ENCODE results near the gene VAPB.

Gene VAPB

GRCh38 chr20:58453391-58453790 is 64.4 kb downstream of the VAPB start:
- no peak overlapping the region for H3K27ac ChIP-seq (ENCODE audit: low read depth, low read length)
- H4K8ac ChIP-seq (ENCODE audit: low read depth, low read length): no peak overlapping the region
- H3K79me2 ChIP-seq (ENCODE audit: control insufficient read depth, insufficient read depth, low read length): no peaks in the 10 kb centered on the region
- H2BK120ac ChIP-seq (ENCODE audit: low read depth, low read length): no peak overlapping the region
- no peaks in the 10 kb centered on the region for H3K36me3 ChIP-seq (ENCODE audit: control insufficient read depth, insufficient read depth, low read length)
- H2BK15ac ChIP-seq (replicated peaks; ENCODE audit: low read depth): no peak overlapping the region
- H3K56ac ChIP-seq (ENCODE audit: low read length): no peak overlapping the region
- WGBS (ENCODE audit: extremely low coverage, insufficient coverage, low lambda C conversion rate): no CpG with 5 or more reads among the region's 5 CpGs
- peak overlapping the region; percentile 62 for H3K18ac ChIP-seq (ENCODE audit: low read length)
- H3K27me3 ChIP-seq (ENCODE audit: insufficient read depth, low read length, poor library complexity): no peaks in the 10 kb centered on the region
- peaks cover 7% of the 10 kb centered on the region for H3K4me1 ChIP-seq (ENCODE audit: control insufficient read depth, low read depth, low read length)
- no peak overlapping the region for H3K4me2 ChIP-seq (ENCODE audit: low read length)
- no peak overlapping the region for H2BK5ac ChIP-seq (ENCODE audit: low read length)
- DNase-seq: no peak
- H3K4me3 ChIP-seq (ENCODE audit: low read length): no peak overlapping the region
- H3K4ac ChIP-seq (ENCODE audit: low read depth, low read length): no peak overlapping the region
- H3K79me1 ChIP-seq (ENCODE audit: low read length): no peaks in the 10 kb centered on the region
- no peak overlapping the region for H4K5ac ChIP-seq (ENCODE audit: low read length)
- H3K23ac ChIP-seq (ENCODE audit: low read length): no peak overlapping the region
- no peak overlapping the region for H3K9ac ChIP-seq (ENCODE audit: low read length)
- no peak overlapping the region for H2AK5ac ChIP-seq (ENCODE audit: low read length)

- Histone ChIP-seq H3K36me3 (ENCODE audit: control insufficient read depth, insufficient read depth, low read length) (no peaks in the 10 kb centered on the region), H3K4me2 (ENCODE audit: low read length) (no peak overlapping the region), H3K4me1 (ENCODE audit: control insufficient read depth, low read depth, low read length) (peaks cover 6% of the 10 kb centered on the region), H4K5ac (ENCODE audit: low read length) (no peak overlapping the region), H3K79me2 (ENCODE audit: control insufficient read depth, insufficient read depth, low read length) (no peaks in the 10 kb centered on the region), H3K18ac (ENCODE audit: low read length) (no peak overlapping the region), H3K27ac (ENCODE audit: low read depth, low read length) (no peak overlapping the region), H2BK5ac (ENCODE audit: low read length) (no peak overlapping the region), H4K8ac (ENCODE audit: low read depth, low read length) (no peak overlapping the region), H2BK120ac (ENCODE audit: low read depth, low read length) (no peak overlapping the region), H3K56ac (ENCODE audit: low read length) (no peak overlapping the region), H3K27me3 (ENCODE audit: insufficient read depth, low read length, poor library complexity) (no peaks in the 10 kb centered on the region), H3K4me3 (ENCODE audit: low read length) (no peak overlapping the region), H3K79me1 (ENCODE audit: low read length) (no peaks in the 10 kb centered on the region), H2BK15ac (replicated peaks; ENCODE audit: low read depth) (no peak overlapping the region), H2AK5ac (ENCODE audit: low read length) (no peak overlapping the region), H3K23ac (ENCODE audit: low read length) (no peak overlapping the region), H3K9ac (ENCODE audit: low read length) (no peak overlapping the region), H3K4ac (ENCODE audit: low read depth, low read length) (no peak overlapping the region)
- DNase-seq: no peak
Observed at GRCh38 chr20:58454460-58454859, 65.4 kb downstream of the VAPB start.

- no CpG with 5 or more reads among the region's 14 CpGs for WGBS (ENCODE audit: extremely low coverage, insufficient coverage, low lambda C conversion rate)
- Histone ChIP-seq H3K27ac (ENCODE audit: low read depth, low read length) (no peak overlapping the region), H4K8ac (ENCODE audit: low read depth, low read length) (no peak overlapping the region), H3K4ac (ENCODE audit: low read depth, low read length) (no peak overlapping the region), H2BK5ac (ENCODE audit: low read length) (no peak overlapping the region), H3K4me3 (ENCODE audit: low read length) (no peak overlapping the region), H3K79me2 (ENCODE audit: control insufficient read depth, insufficient read depth, low read length) (no peaks in the 10 kb centered on the region), H3K23ac (ENCODE audit: low read length) (no peak overlapping the region), H3K36me3 (ENCODE audit: control insufficient read depth, insufficient read depth, low read length) (no peaks in the 10 kb centered on the region), H4K5ac (ENCODE audit: low read length) (no peak overlapping the region), H3K56ac (ENCODE audit: low read length) (no peak overlapping the region), H3K4me2 (ENCODE audit: low read length) (no peak overlapping the region), H3K9ac (ENCODE audit: low read length) (no peak overlapping the region), H2BK120ac (ENCODE audit: low read depth, low read length) (no peak overlapping the region), H3K4me1 (ENCODE audit: control insufficient read depth, low read depth, low read length) (peaks cover 5% of the 10 kb centered on the region), H3K18ac (ENCODE audit: low read length) (no peak overlapping the region), H2BK15ac (replicated peaks; ENCODE audit: low read depth) (no peak overlapping the region), H2AK5ac (ENCODE audit: low read length) (no peak overlapping the region), H3K27me3 (ENCODE audit: insufficient read depth, low read length, poor library complexity) (no peaks in the 10 kb centered on the region), H3K79me1 (ENCODE audit: low read length) (no peaks in the 10 kb centered on the region)
- DNase-seq: no peak
Observed at GRCh38 chr20:58457083-58457695, 68.2 kb downstream of the VAPB start.

GRCh38 chr20:58458342-58459057 is 69.5 kb downstream of the VAPB start:
- no peak overlapping the region for H3K9ac ChIP-seq (ENCODE audit: low read length)
- no peak overlapping the region for H4K5ac ChIP-seq (ENCODE audit: low read length)
- no peak overlapping the region for H4K8ac ChIP-seq (ENCODE audit: low read depth, low read length)
- H3K79me1 ChIP-seq (ENCODE audit: low read length): no peaks in the 10 kb centered on the region
- no peaks in the 10 kb centered on the region for H3K36me3 ChIP-seq (ENCODE audit: control insufficient read depth, insufficient read depth, low read length)
- H3K23ac ChIP-seq (ENCODE audit: low read length): no peak overlapping the region
- no peak overlapping the region for H3K4me2 ChIP-seq (ENCODE audit: low read length)
- no peaks in the 10 kb centered on the region for H3K4me1 ChIP-seq (ENCODE audit: control insufficient read depth, low read depth, low read length)
- H3K79me2 ChIP-seq (ENCODE audit: control insufficient read depth, insufficient read depth, low read length): no peaks in the 10 kb centered on the region
- no peak overlapping the region for H2BK5ac ChIP-seq (ENCODE audit: low read length)
- H3K27ac ChIP-seq (ENCODE audit: low read depth, low read length): no peak overlapping the region
- no peak overlapping the region for H2BK120ac ChIP-seq (ENCODE audit: low read depth, low read length)
- no peaks in the 10 kb centered on the region for H3K27me3 ChIP-seq (ENCODE audit: insufficient read depth, low read length, poor library complexity)
- peak; percentile 35 for DNase-seq
- H3K4ac ChIP-seq (ENCODE audit: low read depth, low read length): no peak overlapping the region
- no peak overlapping the region for H3K18ac ChIP-seq (ENCODE audit: low read length)
- no peak overlapping the region for H2AK5ac ChIP-seq (ENCODE audit: low read length)
- no peak overlapping the region for H3K56ac ChIP-seq (ENCODE audit: low read length)
- no CpG with 5 or more reads among the region's 16 CpGs for WGBS (ENCODE audit: extremely low coverage, insufficient coverage, low lambda C conversion rate)
- H2BK15ac ChIP-seq (replicated peaks; ENCODE audit: low read depth): no peak overlapping the region
- H3K4me3 ChIP-seq (ENCODE audit: low read length): no peak overlapping the region

- no peak overlapping the region for H2BK120ac ChIP-seq (ENCODE audit: low read depth, low read length)
- H3K27ac ChIP-seq (ENCODE audit: low read depth, low read length): no peak overlapping the region
- H2BK15ac ChIP-seq (replicated peaks; ENCODE audit: low read depth): no peak overlapping the region
- no peaks in the 10 kb centered on the region for H3K4me1 ChIP-seq (ENCODE audit: control insufficient read depth, low read depth, low read length)
- no peak overlapping the region for H3K4ac ChIP-seq (ENCODE audit: low read depth, low read length)
- no peak overlapping the region for H2AK5ac ChIP-seq (ENCODE audit: low read length)
- no peaks in the 10 kb centered on the region for H3K27me3 ChIP-seq (ENCODE audit: insufficient read depth, low read length, poor library complexity)
- no peak overlapping the region for H3K4me2 ChIP-seq (ENCODE audit: low read length)
- no peaks in the 10 kb centered on the region for H3K79me2 ChIP-seq (ENCODE audit: control insufficient read depth, insufficient read depth, low read length)
- peak overlapping the region; percentile 17 for H3K56ac ChIP-seq (ENCODE audit: low read length)
- H3K18ac ChIP-seq (ENCODE audit: low read length): no peak overlapping the region
- H3K36me3 ChIP-seq (ENCODE audit: control insufficient read depth, insufficient read depth, low read length): no peaks in the 10 kb centered on the region
- no peak for DNase-seq
- no peak overlapping the region for H3K9ac ChIP-seq (ENCODE audit: low read length)
- no peak overlapping the region for H2BK5ac ChIP-seq (ENCODE audit: low read length)
- H4K5ac ChIP-seq (ENCODE audit: low read length): no peak overlapping the region
- no CpG with 5 or more reads among the region's 5 CpGs for WGBS (ENCODE audit: extremely low coverage, insufficient coverage, low lambda C conversion rate)
- no peaks in the 10 kb centered on the region for H3K79me1 ChIP-seq (ENCODE audit: low read length)
- no peak overlapping the region for H4K8ac ChIP-seq (ENCODE audit: low read depth, low read length)
- no peak overlapping the region for H3K23ac ChIP-seq (ENCODE audit: low read length)
- no peak overlapping the region for H3K4me3 ChIP-seq (ENCODE audit: low read length)
Observed at GRCh38 chr20:58459058-58459750, 70.2 kb downstream of the VAPB start.
